ENCODE measurements around the gene CYP26B1.

CYP26B1 gene

DNA sequence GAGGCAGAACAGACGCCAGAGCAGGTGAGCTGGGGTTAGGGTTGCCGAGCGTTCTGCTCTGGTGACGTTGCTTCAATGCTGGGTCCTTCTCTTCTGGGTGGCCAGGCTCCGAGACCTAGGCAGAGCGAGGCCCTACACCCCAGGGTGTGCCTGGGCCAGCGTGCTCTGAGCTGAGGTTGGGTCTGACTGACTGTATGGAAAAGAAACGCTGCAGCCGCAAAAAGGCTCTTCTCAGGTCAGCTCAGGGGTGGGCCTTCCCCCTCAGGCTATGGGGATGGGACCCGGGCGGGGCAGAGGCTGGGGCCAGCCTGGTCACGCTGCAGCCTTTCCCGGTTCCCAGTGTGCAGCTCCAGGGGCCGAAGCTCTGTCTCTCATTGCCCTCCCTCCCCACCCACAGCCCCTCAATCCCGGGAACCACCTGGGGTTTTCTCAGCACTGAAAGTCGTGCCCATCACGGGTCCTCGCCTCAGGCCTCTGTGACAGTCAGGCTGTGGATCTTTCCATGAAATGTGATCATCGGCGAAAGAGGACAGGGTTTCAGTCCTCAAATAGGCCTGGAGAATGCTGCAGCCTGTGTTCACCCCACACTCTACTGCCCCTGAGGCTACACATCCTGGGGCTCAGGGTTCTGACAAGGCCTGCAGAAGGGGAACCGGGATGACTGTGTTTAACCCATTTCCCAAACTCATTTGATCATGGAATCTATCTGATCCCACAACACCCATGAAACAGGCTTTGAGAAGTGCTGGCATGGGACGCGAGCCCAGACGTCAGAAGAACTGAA is 19.4 kb downstream of the CYP26B1 start:
- DNase-seq, result no peak

DNA sequence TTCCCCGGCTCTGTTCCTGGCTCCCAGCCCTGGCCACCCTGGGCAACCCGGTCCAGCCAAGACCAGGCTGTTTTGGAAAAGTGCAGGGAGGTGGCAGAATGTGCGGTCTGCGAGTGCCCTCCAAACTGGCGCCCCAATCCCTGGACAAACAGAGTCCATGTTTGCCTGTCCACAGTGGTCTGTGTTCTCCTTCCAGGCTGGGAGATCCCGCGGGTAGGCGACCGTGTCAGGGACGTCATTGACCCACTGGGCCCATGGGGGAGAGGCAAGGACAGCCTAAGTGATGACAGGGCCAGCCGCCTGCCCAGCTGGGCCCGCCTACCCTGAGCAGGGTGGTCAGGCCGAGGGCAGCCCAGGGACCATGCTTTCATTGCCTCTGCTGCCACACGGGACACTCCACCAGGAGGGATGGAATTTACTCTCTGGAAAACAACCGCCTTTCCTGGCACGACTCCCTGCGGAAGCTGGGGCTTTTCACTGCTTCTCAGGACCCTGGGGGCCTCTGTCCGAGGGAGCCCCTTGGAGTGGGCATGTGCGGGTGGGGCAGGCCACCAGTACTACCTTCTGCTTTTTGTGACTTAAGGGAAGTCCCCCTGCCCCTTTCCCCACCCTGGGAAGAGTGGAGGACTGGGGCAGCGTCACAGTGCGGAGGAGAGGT is 20.1 kb downstream of the CYP26B1 start:
- no peak for DNase-seq

DNA sequence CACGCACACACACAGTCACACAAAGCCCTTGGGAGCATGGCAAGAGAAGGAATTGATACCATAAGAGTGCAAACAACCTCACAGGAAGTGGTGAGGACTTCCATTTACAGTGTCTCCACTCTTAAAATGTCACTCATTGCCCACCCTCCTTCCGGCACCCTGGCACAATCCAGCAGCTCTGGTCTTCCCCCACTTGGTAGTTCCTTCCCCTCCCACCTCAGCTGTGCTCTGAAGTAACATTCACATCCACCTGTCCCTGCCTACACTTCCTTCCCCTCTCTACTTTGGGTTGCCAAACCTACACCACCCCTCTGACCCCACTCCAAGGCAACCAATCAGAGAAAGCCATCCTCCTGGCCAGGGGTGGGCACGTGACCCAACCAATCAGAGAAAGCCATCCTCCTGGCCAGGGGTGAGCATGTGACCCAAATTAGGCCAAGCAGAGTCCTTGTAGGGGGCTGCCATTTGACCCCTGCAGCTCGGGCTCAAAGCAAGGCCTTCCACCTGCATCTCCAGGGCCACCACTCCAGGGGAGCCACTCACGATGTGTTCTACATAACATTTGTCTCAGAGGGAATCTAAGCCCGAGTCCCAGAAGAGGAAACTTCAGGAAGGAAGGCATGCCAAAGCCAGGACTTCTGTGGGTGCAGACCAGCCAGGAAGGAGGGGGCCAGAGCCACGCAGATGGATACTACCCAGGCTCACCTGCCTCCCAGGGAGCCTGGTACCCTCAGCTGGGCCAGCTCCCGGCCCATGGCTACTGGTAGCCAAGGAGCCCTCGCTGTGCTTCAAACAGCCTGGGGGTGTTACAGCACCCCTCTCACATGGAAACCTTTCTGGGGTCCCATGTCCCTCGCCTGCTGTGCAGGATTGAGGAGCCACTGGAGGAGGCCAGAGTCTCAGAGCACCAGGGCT is 21.2 kb downstream of the CYP26B1 start:
- no peak for DNase-seq

DNA sequence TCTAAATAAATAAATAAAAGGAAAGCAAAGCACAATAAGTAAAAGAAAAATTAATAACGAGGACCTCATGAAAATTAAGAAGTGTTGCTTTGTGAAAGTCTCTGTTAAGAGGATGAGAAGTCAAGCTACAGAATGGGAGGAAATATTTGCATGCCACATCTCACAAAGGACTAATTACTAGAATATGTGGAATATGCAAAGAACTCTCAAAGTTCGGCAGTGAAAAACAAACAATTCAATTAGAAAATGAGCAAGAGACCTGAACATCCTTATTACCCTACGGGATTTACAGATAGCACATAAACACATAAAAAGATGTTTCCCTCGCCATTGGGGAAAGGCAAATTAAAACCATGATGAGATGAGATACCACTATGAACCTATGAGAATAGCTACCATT is 23.3 kb downstream of the CYP26B1 start:
- no peak for DNase-seq

DNA sequence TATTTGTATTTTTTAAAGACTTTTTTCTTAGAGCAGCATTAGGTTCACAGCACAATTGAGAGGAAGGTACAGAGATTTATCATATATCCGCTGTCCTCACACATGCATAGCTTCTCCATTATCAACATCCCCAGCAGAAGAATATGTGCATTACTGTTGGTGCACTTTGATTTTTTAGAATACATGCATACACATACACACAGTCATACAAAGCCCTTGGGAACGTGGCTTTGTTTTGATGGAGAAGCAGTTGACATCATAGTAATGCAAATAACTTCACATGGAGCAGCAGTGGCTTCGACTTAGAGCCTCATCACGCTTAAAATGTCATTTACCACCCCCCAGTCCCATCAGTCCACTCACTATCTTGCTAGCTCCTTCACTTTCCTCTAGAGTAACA is 26.5 kb downstream of the CYP26B1 start:
- no peak for DNase-seq

DNA sequence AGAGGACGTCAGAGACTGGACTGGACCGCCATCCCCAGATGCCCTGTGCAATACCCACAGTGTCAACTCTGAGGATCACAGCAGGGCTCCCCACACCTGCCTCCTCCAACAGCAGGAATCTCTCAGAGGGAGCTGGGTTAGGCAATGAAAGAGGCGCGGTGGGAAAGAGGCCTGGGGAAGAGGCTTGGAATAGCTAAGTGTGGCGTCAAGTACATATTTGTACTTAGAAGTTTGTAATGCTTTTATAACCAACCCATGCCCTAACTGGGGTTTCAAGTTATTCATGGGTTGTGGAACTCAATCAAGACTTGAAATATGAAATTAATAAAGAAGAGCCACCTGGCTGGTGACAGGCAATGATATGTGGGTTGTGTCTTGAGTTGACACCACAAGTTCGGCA is 28.7 kb downstream of the CYP26B1 start:
- DNase-seq, result no peak

DNA sequence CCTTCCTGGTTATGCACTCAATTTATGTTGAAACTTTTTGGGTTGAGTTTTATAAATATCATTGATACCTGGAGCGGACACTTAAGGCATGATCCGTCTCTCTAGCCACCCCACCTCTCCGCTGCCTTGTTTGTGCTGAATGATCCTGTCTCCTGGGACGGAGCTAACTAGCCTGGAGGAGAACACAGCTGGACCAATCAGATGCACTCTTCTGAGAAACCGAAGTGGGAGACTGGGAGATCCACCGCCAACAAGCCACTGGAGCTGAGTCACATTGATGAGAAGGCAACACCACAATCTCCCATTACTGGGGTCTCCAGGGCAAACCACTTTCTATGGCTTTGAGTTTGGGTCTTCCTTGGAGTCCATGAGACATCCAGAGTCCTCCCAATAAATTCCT is 29.3 kb downstream of the CYP26B1 start:
- no peak for DNase-seq

DNA sequence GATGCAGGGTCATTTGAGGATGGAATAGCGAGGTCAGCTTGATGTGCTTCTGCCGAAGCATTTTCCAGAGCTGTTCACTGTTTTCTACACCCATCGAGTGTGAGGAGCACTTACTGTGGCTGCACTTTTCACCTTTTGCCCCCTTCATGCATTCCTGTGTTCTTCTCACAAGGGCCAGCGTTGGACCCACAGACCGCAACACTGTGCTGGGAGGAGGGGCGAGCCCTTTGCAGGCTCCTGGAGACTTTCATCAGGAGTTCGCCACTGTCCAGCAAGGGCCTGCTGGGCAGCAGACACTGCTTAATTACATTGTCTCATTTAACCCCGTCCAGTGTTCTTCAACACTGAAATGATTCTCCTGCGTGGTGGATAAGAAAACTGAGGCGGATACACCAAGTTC is 29.9 kb downstream of the CYP26B1 start:
- no peak for DNase-seq

DNA sequence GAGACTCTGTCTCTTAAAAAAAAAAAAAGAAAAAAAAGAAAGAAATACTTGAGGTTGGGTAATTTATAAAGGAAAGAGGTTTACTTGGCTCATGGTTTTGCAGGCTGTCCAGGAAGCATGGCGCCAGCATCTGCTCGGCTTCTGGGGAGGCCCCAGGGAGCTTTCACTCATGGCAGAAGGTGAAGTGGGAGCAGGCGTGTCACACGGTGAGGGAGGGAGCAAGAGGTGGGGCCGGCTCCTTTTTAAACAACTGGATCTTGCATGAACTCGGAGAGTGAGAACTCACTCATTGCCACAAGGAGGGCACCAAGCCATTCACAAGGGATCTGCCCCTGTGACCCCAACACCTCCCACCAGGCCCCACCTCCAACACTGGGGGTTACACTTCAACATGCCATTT is 30.6 kb downstream of the CYP26B1 start:
- no peak for DNase-seq

DNA sequence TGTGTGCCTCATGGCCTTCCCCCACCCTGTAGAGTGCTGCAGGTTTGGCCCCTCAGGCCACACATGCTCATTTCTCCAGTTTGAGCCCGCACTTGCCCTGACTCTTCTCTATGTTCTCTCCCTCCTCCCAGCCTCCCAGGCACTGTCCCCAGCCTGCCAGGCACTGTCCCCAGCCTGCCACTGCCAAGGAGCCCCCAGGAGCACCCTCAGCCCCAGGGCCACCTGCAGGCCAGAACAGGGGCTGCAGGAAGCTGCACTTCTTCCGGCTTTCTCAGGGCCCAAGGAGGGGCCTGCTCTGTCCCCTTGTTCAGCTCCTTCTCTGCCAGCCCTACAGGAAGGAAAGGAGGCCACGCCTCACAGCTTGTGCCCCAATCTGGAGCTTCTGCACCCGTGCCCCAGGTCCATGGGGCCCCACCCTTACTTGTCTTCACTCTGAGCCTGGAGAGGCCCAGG is 31.6 kb downstream of the CYP26B1 start:
- DNase-seq, result no peak

DNA sequence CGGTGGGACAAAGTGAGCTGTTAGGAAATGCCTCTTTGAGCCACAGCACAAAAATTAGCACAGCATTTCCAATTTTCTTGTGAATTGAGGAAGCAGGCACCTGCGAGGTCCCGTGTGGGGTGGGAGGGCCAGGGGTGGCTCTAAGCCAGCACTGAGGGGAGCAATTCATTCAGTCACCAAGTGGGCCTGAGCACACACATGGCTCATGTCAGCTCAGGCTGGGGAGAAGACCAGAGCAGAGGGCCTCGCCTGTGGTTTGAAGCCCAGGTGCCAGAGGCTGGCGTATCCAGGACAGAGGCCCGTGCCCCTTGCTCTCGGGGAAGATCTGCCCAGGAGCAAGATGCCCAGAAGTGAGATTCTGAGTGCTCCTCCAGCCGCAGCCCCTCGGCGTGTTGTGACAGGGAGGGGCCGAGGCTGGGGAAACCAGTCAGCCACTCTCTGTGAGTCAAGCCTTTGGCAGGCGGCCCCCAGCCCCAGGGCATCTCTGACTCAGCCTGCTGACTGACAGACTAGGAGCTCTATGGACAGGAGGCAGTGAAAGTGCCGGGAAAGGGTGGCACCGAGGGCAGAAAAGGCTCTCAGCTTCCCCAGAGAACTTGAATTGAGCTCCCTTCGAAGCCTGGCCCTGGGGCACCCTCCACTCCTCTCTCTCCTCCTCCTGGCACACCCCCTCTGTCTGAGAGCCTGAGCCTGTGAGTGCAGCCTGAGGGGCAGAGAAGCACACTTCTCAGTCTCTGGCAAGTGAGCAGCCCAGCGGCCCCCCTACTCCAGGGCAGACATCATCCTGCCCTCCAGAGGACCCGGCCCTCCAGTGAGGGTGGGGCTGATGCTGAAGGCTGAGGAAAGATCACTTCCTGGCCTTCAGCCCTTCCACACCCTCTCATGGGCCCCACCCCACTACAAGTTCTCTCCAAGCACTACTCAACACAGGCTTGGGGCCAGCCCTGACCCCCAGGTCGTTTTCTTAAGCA is 32.3 kb downstream of the CYP26B1 start:
- DNase-seq, result no peak

DNA sequence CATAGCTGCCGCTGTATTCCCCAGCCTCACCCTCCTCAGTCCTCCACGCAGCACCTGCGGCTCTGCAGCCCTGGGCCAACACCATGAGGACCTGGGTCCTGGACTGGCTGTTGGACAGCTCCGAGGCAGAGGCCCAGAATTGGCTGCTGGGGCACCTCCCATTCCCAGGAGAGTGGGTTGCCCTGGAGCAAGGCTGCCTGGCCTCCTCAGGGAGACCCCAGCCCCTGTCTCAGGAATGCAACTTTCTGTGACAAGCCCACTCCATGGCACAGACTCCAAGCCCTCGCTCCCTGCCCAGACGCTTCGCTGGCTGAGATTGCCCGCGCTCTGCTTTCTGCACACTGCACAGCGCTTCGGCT is 33.0 kb downstream of the CYP26B1 start:
- DNase-seq, result no peak

DNA sequence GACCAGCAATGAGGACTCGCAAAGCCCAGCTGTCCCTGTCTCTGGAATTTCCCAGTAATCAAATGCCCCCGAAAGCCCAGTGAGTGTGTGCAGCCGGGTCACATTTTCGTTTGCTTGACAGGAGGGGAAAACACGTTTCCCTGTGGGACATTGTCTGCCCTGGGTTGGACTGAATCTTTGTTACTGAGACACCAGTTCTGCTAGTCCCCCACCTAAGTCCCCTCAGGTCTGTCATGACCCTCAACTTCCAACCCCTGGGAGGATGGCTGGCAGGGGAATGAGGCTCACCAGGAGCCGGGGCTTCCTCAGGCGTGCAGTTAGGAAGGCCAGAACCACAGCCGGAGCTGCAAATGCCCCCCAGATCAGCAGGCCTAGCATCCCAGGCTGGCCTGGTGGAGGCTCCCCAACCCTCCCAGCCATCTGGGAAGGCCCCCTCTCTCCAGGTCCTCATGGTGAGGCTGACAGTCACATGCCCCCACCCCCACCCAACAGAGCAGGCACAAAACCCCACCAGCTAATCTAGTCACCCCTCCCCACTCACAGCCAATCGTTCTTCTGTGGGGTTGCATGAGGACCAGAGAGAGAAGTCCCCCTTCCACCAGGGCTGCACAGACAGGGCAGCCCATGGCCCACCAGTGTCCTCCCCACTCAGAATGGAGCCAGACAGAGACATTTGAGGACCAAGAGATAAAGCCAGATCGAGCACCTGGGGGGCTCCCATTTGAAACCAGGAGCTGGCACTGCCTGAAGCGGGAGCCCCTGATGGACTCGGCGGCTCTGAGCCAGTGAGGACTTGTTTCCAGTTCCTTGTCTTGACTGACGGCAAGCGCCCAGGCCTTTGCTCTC is 33.6 kb downstream of the CYP26B1 start:
- DNase-seq, result no peak

DNA sequence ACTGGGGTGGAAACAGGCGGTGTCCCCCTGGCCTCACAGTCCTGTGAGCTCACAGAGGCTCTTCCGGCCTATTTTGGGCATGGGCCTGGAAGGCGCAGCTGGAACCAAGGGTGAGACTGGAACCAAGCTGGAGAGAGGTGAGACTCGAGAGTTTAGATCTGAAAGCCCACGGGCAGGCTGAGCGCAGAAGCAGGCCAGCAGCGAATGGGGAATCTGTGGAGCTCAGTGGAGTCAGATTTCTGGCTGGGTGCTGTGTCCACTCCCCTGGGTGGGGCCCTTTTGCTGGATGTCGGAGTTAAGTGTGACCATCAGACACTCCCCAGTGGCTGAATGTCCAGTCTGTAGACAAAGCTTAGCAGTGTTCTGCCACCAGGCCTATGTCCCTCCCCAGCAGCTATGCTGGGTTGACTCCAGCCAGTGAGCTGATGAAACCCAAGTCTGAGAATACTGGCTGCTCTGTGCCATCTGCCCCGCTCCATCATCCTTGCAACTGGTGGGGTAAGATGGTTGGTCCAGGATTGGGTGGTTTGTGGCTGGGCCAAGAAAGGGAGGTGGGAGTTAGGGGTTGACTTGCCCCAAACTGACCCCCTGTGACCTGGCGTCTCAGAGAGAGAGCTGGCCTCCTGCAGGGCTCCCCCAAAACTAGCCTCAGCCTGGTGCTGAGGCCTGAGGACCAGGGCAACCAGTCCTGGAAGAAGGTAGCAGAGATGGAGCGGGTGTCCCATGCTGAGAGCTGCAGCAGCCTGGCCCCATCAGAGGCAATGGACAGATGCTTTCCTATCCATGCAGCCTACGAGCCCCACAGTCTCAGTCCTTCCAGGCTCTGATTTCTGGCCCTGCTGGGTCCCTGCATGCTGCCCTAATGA is 34.4 kb downstream of the CYP26B1 start:
- no peak for DNase-seq

DNA sequence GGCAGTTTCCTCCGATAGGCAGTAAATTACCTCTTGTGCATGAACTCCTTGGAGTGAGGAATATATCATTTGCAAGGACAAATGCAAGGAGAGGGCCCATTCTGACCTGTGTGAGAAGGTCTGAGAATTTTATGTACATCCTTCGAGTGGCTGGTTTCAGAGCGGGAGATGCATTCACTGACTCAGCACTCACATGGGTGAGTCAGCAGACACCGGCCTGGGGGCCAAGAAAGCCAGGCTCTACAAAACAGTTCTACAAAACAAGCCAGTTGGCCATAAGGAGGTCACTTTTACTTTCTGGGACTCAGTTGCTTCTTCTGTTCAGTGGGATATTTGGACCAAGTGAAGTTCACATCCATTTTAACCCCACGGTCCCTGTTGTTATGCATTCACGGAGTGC is 35.3 kb downstream of the CYP26B1 start:
- DNase-seq, result no peak

DNA sequence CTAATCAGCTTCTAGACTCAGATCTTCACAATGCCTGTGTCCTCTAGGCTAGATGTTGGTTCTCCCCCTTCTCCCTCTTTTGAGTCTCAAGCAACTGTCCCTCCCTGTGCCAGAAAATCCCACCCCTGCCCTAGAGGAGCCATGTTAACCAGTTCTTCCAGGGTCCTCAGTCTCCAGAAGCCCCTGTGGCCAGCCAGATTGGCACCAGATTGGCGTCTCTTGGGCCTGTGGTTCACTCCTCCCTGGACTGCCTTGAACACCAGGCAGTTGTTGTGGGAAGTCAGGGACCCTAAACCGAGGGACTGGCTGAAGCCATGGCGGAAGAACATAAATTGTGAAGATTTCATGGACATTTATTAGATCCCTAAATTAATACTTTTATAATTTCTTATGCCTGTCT is 36.6 kb downstream of the CYP26B1 start:
- no peak for DNase-seq

DNA sequence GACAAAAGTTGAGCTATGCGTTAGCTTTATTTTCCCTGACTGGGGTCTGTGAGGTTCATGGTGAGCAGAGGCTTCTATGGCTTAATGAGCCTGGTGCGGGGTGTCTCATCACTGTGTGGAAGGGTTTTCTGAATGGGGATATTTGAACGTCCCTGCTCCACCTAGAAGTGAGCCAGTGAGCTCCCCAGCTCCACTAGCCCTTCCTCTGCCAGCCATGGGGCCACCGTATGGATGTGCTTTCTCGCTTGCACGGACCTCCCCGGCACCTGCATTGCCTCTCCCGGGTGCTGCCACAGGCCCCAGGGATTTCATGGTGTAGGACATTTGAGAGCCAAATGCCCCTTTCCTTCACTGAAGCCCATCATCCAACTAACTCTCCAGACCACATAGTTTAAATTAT is 37.8 kb downstream of the CYP26B1 start:
- DNase-seq, result no peak

DNA sequence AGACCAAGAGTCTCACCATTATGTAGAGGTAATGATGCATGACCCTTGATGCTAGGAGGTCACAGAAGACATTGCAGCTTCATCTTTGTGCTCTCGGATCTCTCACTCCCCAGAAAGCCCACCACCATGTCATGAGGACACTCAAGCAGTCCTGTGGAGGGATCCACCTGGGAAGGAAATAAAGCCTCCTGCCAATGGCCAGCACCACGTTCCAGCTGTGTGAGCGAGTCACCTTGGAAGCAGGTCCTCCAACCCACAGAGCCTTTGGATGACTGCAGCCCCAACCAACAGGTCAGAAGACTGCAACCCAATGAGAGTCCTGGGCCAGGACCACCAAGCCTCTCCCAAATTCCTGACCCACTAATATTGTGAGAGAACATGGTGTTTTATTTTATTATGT is 38.4 kb downstream of the CYP26B1 start:
- DNase-seq, result no peak

DNA sequence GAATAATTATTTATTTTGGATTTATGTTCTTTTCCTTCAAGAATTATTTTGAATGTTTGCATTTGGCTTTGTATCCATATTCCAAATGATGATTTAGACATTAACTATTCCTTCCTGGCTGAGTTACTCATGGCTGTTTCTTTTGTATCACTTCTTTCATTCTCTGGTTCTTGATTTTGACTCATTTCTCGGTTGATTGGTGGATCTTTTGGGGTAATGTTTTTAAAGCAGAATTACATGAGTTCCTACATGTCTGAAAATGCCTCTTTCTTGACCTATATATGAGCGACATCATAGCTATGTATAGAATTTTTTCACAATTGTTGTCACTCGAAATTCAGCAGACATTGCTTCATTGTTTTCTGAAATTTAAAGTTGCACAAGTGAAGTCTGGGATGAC is 39.5 kb downstream of the CYP26B1 start:
- no peak for DNase-seq

DNA sequence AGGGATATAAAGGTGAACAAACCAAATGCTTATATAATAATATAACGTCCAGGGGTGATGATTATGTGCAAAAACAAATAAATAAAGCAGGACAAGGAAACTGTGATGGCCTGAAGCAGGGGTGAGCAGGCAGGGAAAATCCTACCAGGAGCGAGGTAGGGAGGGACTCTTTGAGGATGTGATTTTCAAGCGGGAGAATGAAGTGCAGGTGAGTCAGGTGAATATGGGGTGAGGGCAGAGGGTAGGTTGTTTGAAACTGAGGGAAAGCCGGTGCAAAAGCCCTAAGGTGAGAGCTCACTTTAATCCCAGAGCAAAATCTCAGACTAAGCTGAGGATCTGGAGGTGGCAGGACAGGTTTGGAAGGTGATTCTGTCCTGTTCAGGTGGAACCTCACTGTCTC is 40.7 kb downstream of the CYP26B1 start:
- DNase-seq, result no peak
